OCI-LY3 (cell line): ENCODE data around the gene RBM14.

Experiments
- H2AFZ ChIP-seq: fragments of 200-600, 300-600 bp; shearing (Covaris generic); 2 replicates; pipeline ENCODE4 v1.6.0; 2014; ENCODE audit warnings: antibody characterized with exemption, low read depth, low read length
- H3K27ac ChIP-seq: fragments of 200-600, 300-600 bp; sonication (generic); 2 replicates; pipeline ENCODE4 v1.5.1; 2014; ENCODE audit warnings: mild to moderate bottlenecking, low read length, moderate library complexity, mixed read lengths
- H3K27me3 ChIP-seq: fragments of 200-600, 300-600 bp; sonication (generic); 2 replicates; pipeline ENCODE4 v1.6.1; 2014; ENCODE audit warnings: low read depth, low read length, mixed read lengths
- H3K36me3 ChIP-seq: fragments of 200-600, 300-600 bp; sonication (generic); replicated peaks from 2 replicates; pipeline ENCODE3; 2014; ENCODE audit warnings: low read depth, low read length, mixed read lengths
- H3K4me1 ChIP-seq: fragments of 300-600, 200-600 bp; sonication (generic); 2 replicates; pipeline ENCODE4 v1.6.1; 2014; ENCODE audit warnings: low read length, mixed read lengths
- H3K4me2 ChIP-seq: fragments of 200-600, 300-600 bp; sonication (generic); 2 replicates; pipeline ENCODE4 v1.6.1; 2014; ENCODE audit warnings: low read length, mixed read lengths
- H3K4me3 ChIP-seq: fragments of 300-600, 200-600 bp; sonication (generic); 2 replicates; pipeline ENCODE4 v1.5.1; 2014; ENCODE audit warnings: antibody characterized with exemption, mild to moderate bottlenecking, low read length, moderate library complexity
- H3K79me2 ChIP-seq: fragments of 300-600, 200-600 bp; shearing (Covaris generic); 2 replicates; pipeline ENCODE4 v1.6.1; 2014; ENCODE audit warnings: mild to moderate bottlenecking, low read length, mixed read lengths
- H3K9ac ChIP-seq: fragments of 300-600, 200-600 bp; shearing (Covaris generic); 2 replicates; pipeline ENCODE4 v1.6.0; 2014; ENCODE audit warnings: mild to moderate bottlenecking, low read length, moderate library complexity
- H3K9me3 ChIP-seq: fragments of 200-600, 300-600 bp; shearing (Covaris generic); 2 replicates; pipeline ENCODE4 v1.6.1; 2014; ENCODE audit warnings: low read length, mixed read lengths; ENCODE audit not compliant: insufficient read depth
- H4K20me1 ChIP-seq: fragments of 200-600, 300-600 bp; sonication (generic); 2 replicates; pipeline ENCODE4 v1.6.1; 2016; ENCODE audit warnings: low read length, mixed read lengths; ENCODE audit not compliant: insufficient read depth
- CTCF ChIP-seq: fragments of 200-600, 300-600 bp; sonication (generic); IDR thresholded peaks from 2 replicates; pipeline ENCODE4 v1.5.1; 2014; ENCODE audit warnings: antibody characterized with exemption, low read length, low read depth
- EZH2phosphoT487 ChIP-seq: fragments of 200-600 bp; shearing (Covaris generic); IDR thresholded peaks from 2 replicates; pipeline ENCODE4 v1.6.1; 2018; ENCODE audit warnings: antibody characterized with exemption, mixed run types, low read depth

RBM14 gene

GRCh38 chr11:66625752-66626149 is 9.3 kb downstream of the RBM14 start:
- no peaks in the 10 kb centered on the region for H3K4me1 ChIP-seq
- no peak for TF ChIP-seq CTCF
- TF ChIP-seq EZH2phosphoT487: no peak
- no peak overlapping the region for H3K4me2 ChIP-seq
- no peak overlapping the region for H3K4me3 ChIP-seq
- H3K9ac ChIP-seq: no peak overlapping the region
- peaks cover 95% of the 10 kb centered on the region for H4K20me1 ChIP-seq
- H3K36me3 ChIP-seq: peaks cover 87% of the 10 kb centered on the region
- H3K27ac ChIP-seq: no peak overlapping the region
- no peaks in the 10 kb centered on the region for H3K27me3 ChIP-seq
- no peak overlapping the region for H2AFZ ChIP-seq
- no peaks in the 10 kb centered on the region for H3K9me3 ChIP-seq
- H3K79me2 ChIP-seq: peaks cover 100% of the 10 kb centered on the region

- peaks cover 89% of the 10 kb centered on the region for H4K20me1 ChIP-seq
Observed at GRCh38 chr11:66626382-66626781, 10.0 kb downstream of the RBM14 start.

GRCh38 chr11:66626926-66627325 is 10.5 kb downstream of the RBM14 start:
- TF ChIP-seq EZH2phosphoT487 (no peak), CTCF (no peak)
- Histone ChIP-seq H4K20me1 (peaks cover 85% of the 10 kb centered on the region), H3K9ac (no peak overlapping the region), H3K9me3 (no peaks in the 10 kb centered on the region), H3K4me2 (no peak overlapping the region), H3K4me1 (no peaks in the 10 kb centered on the region), H3K27me3 (no peaks in the 10 kb centered on the region), H3K27ac (no peak overlapping the region), H3K36me3 (peaks cover 87% of the 10 kb centered on the region), H3K79me2 (peaks cover 100% of the 10 kb centered on the region), H3K4me3 (no peak overlapping the region), H2AFZ (no peak overlapping the region)

More at GRCh38 chr11:66626382-66626781, 10.0 kb downstream of the RBM14 start:
- Histone ChIP-seq H3K27ac (no peak overlapping the region), H3K4me3 (no peak overlapping the region), H3K4me1 (no peaks in the 10 kb centered on the region), H3K9ac (no peak overlapping the region), H3K4me2 (no peak overlapping the region), H3K36me3 (peaks cover 84% of the 10 kb centered on the region), H3K79me2 (peaks cover 100% of the 10 kb centered on the region), H3K27me3 (no peaks in the 10 kb centered on the region), H2AFZ (no peak overlapping the region), H3K9me3 (no peaks in the 10 kb centered on the region)
- TF ChIP-seq CTCF (no peak), EZH2phosphoT487 (no peak)

GRCh38 chr11:66628061-66628603 is 11.7 kb downstream of the RBM14 start:
- TF ChIP-seq EZH2phosphoT487 (no peak), CTCF (no peak)
- H2AFZ ChIP-seq: no peak overlapping the region
- no peak overlapping the region for H3K27ac ChIP-seq
- peaks cover 78% of the 10 kb centered on the region for H4K20me1 ChIP-seq
- no peaks in the 10 kb centered on the region for H3K27me3 ChIP-seq
- no peak overlapping the region for H3K9ac ChIP-seq
- H3K4me1 ChIP-seq: no peaks in the 10 kb centered on the region
- peaks cover 89% of the 10 kb centered on the region for H3K36me3 ChIP-seq
- H3K4me3 ChIP-seq: no peak overlapping the region
- no peak overlapping the region for H3K4me2 ChIP-seq
- no peaks in the 10 kb centered on the region for H3K9me3 ChIP-seq
- H3K79me2 ChIP-seq: peaks cover 100% of the 10 kb centered on the region
